HEK293 (cell line): ENCODE data around the gene MMS22L.

ENCODE experiments used
- CTCF ChIA-PET: fragments of 350-600 bp; formaldehyde crosslinking; extraction: SDS; loops from one replicate; lab custom pipeline; 2021; ENCODE audit warnings: antibody characterized with exemption; lab: Yijun Ruan, JAX
- POLR2A ChIA-PET: fragments of 300-600 bp; formaldehyde crosslinking; extraction: SDS; loops from one replicate; lab custom pipeline; 2020; ENCODE audit warnings: antibody characterized with exemption, inconsistent platforms; lab: Yijun Ruan, JAX
- H3K27ac ChIP-seq: fragments of 200-500 bp; sonication (Bioruptor generic); 2 replicates; pipeline ENCODE4 v1.5.1; 2014; ENCODE audit warnings: low read depth, low read length, control low read depth, inconsistent platforms; ENCODE audit errors: extremely low read depth
- H3K36me3 ChIP-seq, 2 experiments: fragments of 200-500 bp in 1 of 2; sonication (Bioruptor generic) in 1 of 2; 1 replicate in 1 of 2; 2 replicates in 1 of 2; pipeline ENCODE4 v1.5.1; 2014 to 2017; ENCODE audit warnings: inconsistent platforms in 2 of 2, low read length in 2 of 2; ENCODE audit not compliant: control insufficient read depth in 2 of 2, insufficient read depth in 1 of 2
- H3K4me1 ChIP-seq: fragments of 200-500 bp; sonication (Bioruptor generic); 2 replicates; pipeline ENCODE4 v1.5.1; 2014; ENCODE audit warnings: mild to moderate bottlenecking, low read length, inconsistent platforms; ENCODE audit not compliant: control insufficient read depth, insufficient read depth
- H3K4me3 ChIP-seq: 2 replicates; pipeline ENCODE4 v1.5.1; 2011; ENCODE audit warnings: low read depth, mild to moderate bottlenecking, control low read depth, low read length, moderate library complexity
- H3K9me3 ChIP-seq: fragments of 200-500 bp; sonication (Bioruptor generic); 2 replicates; pipeline ENCODE4 v1.5.1; 2014; ENCODE audit warnings: low read depth, low read length, inconsistent platforms; ENCODE audit not compliant: control insufficient read depth, insufficient read depth
- BCL11B ChIP-seq: fragments of 450-650 bp; formaldehyde crosslinking; IDR thresholded peaks from 2 replicates; pipeline ENCODE4 v1.5.1; 2016; ENCODE audit warnings: low read depth, missing biosample characterization, missing genetic modification characterization
- HOXA7 ChIP-seq: sonication (generic); formaldehyde crosslinking; IDR thresholded peaks from 2 replicates; pipeline ENCODE4 v1.8.1; 2022; ENCODE audit warnings: missing genetic modification reagents, borderline replicate concordance
- HOXD13 ChIP-seq: sonication (generic); formaldehyde crosslinking; IDR thresholded peaks from 2 replicates; pipeline ENCODE4 v1.8.0; 2022; ENCODE audit warnings: missing genetic modification reagents, borderline replicate concordance
- MEIS1 ChIP-seq: sonication (generic); formaldehyde crosslinking; IDR thresholded peaks from 2 replicates; pipeline ENCODE4 v1.8.1; 2022; ENCODE audit warnings: missing genetic modification reagents, mild to moderate bottlenecking, borderline replicate concordance
- PRDM1 ChIP-seq: fragments of 450-650 bp; formaldehyde crosslinking; IDR thresholded peaks from 2 replicates; pipeline ENCODE4; 2016; ENCODE audit warnings: missing biosample characterization, missing genetic modification characterization
- TCF7L2 ChIP-seq: IDR thresholded peaks from 2 replicates; pipeline ENCODE4 v1.6.1; 2011; ENCODE audit warnings: low read depth, mild to moderate bottlenecking, inconsistent platforms, low read length, moderate library complexity, borderline replicate concordance
- YY1 ChIP-seq: fragments of 450-650 bp; formaldehyde crosslinking; IDR thresholded peaks from 2 replicates; pipeline ENCODE4 v1.5.1; 2018; ENCODE audit warnings: missing biosample characterization, missing genetic modification characterization
- ZBTB20 ChIP-seq: fragments of 450-650 bp; formaldehyde crosslinking; IDR thresholded peaks from 2 replicates; pipeline ENCODE4 v1.5.1; 2016; ENCODE audit warnings: missing biosample characterization, missing genetic modification characterization
- ZBTB21 ChIP-seq: fragments of 450-650 bp; formaldehyde crosslinking; IDR thresholded peaks from 2 replicates; pipeline ENCODE4 v1.5.1; 2017; ENCODE audit warnings: missing biosample characterization, missing genetic modification characterization
- ZNF16 ChIP-seq: fragments of 450-650 bp; formaldehyde crosslinking; IDR thresholded peaks from 2 replicates; pipeline ENCODE4 v1.5.1; 2016; ENCODE audit warnings: low read depth, missing biosample characterization, missing genetic modification characterization
- ZNF514 ChIP-seq: fragments of 450-650 bp; formaldehyde crosslinking; IDR thresholded peaks from 2 replicates; pipeline ENCODE4 v1.5.1; 2016; ENCODE audit warnings: missing biosample characterization, missing genetic modification characterization
- ZNF654 ChIP-seq: fragments of 450-650 bp; formaldehyde crosslinking; IDR thresholded peaks from 2 replicates; pipeline ENCODE4 v1.5.1; 2016; ENCODE audit warnings: low read depth, missing biosample characterization, missing genetic modification characterization
- ZNF660 ChIP-seq: fragments of 450-650 bp; IDR thresholded peaks from 2 replicates; pipeline ENCODE4 v1.5.1; 2018; ENCODE audit warnings: missing biosample characterization, mild to moderate bottlenecking, missing genetic modification characterization
- ZNF670 ChIP-seq: fragments of 450-650 bp; formaldehyde crosslinking; IDR thresholded peaks from 2 replicates; pipeline ENCODE4 v1.5.1; 2016; ENCODE audit warnings: missing biosample characterization, missing genetic modification characterization, low read depth
- ZNF791 ChIP-seq: fragments of 450-650 bp; formaldehyde crosslinking; IDR thresholded peaks from 2 replicates; pipeline ENCODE4 v1.5.1; 2016; ENCODE audit warnings: missing biosample characterization, missing genetic modification characterization
- ZSCAN16 ChIP-seq: fragments of 450-650 bp; formaldehyde crosslinking; IDR thresholded peaks from 2 replicates; pipeline ENCODE4 v1.5.1; 2016; ENCODE audit warnings: missing biosample characterization, missing genetic modification characterization
- TF ChIP-seq, protein P1 (sequence below): fragments of 450-650 bp; formaldehyde crosslinking; IDR thresholded peaks from 2 replicates; pipeline ENCODE4 v1.5.1; 2016; ENCODE audit warnings: missing biosample characterization, missing genetic modification characterization
- TF ChIP-seq, protein P2 (sequence below): fragments of 450-650 bp; formaldehyde crosslinking; IDR thresholded peaks from 2 replicates; pipeline ENCODE4 v1.5.1; 2016; ENCODE audit warnings: missing biosample characterization, missing genetic modification characterization
- TF ChIP-seq, protein P3 (sequence below): fragments of 450-650 bp; formaldehyde crosslinking; IDR thresholded peaks from 2 replicates; pipeline ENCODE4 v1.5.1; 2017; ENCODE audit warnings: missing biosample characterization, missing genetic modification characterization
- TF ChIP-seq, protein P4 (sequence below): fragments of 450-650 bp; formaldehyde crosslinking; IDR thresholded peaks from 2 replicates; pipeline ENCODE4 v1.5.1; 2016; ENCODE audit warnings: missing biosample characterization, missing genetic modification characterization

MMS22L gene

DNA sequence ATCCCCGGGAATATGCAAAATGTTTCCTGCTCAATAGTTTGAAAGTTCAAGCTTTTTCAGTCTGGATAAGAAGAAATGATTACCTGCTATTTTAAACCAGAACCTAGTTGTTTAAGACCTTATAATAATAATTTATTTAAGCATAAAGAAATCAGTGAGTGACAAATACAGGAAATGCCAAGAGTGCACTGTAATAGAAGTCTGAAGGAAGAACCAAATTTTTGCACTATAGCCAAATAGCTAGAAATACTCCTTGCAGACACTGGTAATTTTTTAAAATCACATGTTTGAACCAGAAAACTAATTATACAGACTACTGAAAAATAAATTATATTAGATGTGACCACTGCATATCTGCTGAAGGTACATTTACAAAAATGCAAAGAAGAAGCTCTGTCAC is 93.2 kb downstream of the MMS22L start:
- CTCF ChIA-PET = interaction anchor here (0.5 to 5.2 kb wide), 12 partner anchors 9 to 250 kb away, joined by 3 to 55 read pairs (median 3); no protein-coding TSS in a partner anchor
- Histone ChIP-seq H3K4me3 (no peak overlapping the region), H3K36me3 (peaks cover 0 to 27% of the 10 kb centered on the region in 2 experiments; a peak in 1 of 3 replicates), H3K9me3 (no peaks in the 10 kb centered on the region), H3K27ac (no peak overlapping the region), H3K4me1 (no peaks in the 10 kb centered on the region)
- POLR2A ChIA-PET = no interaction called here
- TF ChIP-seq ZSCAN16 (no peak), YY1 (no peak), HOXD13 (CRISPR knock-in tag) (no peak), ZNF16 (no peak)

DNA sequence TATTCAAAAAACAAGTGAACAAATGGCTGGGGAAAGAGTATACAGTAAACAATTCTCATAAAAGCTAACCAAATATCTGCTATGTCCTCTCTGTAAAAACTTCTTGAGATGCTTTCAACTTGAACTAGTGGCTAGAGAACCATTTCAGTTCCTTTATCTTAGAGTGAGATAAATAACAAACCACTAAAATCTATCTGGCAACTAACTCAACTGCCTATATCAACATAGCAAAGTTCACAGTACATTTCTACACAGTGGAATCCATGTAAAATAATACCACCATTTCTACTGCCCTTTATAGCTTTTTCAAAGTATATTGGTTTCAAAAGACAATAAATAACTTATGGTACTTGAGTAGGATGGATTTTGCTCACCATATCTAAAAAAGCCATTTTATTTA is 95.1 kb downstream of the MMS22L start:
- CTCF ChIA-PET = interaction anchor here (0.9 to 5.2 kb wide), 5 partner anchors 10 to 206 kb away, joined by 4 to 55 read pairs (median 6); no protein-coding TSS in a partner anchor
- TF ChIP-seq ZNF514 (tag by site-specific recombination) = no peak
- TF ChIP-seq, protein P1, sequence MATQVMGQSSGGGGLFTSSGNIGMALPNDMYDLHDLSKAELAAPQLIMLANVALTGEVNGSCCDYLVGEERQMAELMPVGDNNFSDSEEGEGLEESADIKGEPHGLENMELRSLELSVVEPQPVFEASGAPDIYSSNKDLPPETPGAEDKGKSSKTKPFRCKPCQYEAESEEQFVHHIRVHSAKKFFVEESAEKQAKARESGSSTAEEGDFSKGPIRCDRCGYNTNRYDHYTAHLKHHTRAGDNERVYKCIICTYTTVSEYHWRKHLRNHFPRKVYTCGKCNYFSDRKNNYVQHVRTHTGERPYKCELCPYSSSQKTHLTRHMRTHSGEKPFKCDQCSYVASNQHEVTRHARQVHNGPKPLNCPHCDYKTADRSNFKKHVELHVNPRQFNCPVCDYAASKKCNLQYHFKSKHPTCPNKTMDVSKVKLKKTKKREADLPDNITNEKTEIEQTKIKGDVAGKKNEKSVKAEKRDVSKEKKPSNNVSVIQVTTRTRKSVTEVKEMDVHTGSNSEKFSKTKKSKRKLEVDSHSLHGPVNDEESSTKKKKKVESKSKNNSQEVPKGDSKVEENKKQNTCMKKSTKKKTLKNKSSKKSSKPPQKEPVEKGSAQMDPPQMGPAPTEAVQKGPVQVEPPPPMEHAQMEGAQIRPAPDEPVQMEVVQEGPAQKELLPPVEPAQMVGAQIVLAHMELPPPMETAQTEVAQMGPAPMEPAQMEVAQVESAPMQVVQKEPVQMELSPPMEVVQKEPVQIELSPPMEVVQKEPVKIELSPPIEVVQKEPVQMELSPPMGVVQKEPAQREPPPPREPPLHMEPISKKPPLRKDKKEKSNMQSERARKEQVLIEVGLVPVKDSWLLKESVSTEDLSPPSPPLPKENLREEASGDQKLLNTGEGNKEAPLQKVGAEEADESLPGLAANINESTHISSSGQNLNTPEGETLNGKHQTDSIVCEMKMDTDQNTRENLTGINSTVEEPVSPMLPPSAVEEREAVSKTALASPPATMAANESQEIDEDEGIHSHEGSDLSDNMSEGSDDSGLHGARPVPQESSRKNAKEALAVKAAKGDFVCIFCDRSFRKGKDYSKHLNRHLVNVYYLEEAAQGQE = no peak
- TF ChIP-seq, protein P2, sequence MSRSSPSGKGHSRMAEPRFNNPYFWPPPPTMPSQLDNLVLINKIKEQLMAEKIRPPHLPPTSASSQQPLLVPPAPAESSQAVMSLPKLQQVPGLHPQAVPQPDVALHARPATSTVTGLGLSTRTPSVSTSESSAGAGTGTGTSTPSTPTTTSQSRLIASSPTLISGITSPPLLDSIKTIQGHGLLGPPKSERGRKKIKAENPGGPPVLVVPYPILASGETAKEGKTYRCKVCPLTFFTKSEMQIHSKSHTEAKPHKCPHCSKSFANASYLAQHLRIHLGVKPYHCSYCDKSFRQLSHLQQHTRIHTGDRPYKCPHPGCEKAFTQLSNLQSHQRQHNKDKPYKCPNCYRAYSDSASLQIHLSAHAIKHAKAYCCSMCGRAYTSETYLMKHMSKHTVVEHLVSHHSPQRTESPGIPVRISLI (tag by site-specific recombination) = no peak
- no peak for TF ChIP-seq ZNF654 (tag by site-specific recombination)
- no peak for TF ChIP-seq ZNF791
- TF ChIP-seq ZBTB20 (tag by site-specific recombination) = no peak
- TF ChIP-seq, protein P3, sequence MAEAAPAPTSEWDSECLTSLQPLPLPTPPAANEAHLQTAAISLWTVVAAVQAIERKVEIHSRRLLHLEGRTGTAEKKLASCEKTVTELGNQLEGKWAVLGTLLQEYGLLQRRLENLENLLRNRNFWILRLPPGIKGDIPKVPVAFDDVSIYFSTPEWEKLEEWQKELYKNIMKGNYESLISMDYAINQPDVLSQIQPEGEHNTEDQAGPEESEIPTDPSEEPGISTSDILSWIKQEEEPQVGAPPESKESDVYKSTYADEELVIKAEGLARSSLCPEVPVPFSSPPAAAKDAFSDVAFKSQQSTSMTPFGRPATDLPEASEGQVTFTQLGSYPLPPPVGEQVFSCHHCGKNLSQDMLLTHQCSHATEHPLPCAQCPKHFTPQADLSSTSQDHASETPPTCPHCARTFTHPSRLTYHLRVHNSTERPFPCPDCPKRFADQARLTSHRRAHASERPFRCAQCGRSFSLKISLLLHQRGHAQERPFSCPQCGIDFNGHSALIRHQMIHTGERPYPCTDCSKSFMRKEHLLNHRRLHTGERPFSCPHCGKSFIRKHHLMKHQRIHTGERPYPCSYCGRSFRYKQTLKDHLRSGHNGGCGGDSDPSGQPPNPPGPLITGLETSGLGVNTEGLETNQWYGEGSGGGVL (tag by site-specific recombination) = no peak
- TF ChIP-seq ZNF670 (tag by site-specific recombination) = no peak
- no peak for TF ChIP-seq BCL11B (tag by site-specific recombination)
- no peak for TF ChIP-seq MEIS1 (CRISPR knock-in tag)
- H3K4me1 ChIP-seq = no peaks in the 10 kb centered on the region
- POLR2A ChIA-PET = no interaction called here
- H3K36me3 ChIP-seq = peaks cover 0 to 19% of the 10 kb centered on the region in 2 experiments; a peak in 2 of 3 replicates
- no peak overlapping the region for H3K4me3 ChIP-seq
- H3K27ac ChIP-seq = no peak overlapping the region
- H3K9me3 ChIP-seq = no peaks in the 10 kb centered on the region

DNA sequence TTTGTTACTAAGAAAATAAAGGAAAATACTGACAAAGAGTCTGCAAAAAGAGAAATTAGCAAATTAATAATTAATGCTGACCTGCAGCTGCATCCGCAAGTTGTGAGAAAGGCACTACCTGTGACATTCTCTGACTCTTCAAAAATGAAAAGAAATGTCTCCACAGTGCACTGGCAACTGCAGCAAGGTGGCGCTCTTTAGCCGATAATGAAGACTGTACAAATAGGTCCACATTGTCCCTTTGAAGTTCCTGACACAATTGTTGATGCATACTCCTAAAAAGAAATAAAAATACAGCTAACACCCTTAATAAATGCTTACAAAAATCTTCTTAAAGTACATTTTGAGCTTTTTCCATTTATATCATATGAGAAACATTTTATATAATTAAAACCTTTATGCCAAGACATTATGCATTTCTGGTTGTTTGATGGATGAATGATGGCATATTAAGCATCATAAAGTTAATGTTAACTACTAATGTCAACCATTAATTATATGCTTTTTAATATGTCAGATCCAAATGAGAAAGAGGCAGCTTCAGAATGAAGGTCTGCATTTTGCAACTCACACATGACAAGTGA is 96.5 kb downstream of the MMS22L start:
- Histone ChIP-seq H3K27ac (no peak overlapping the region), H3K4me3 (no peak overlapping the region), H3K9me3 (no peaks in the 10 kb centered on the region), H3K36me3 (peaks cover 0 to 10% of the 10 kb centered on the region in 2 experiments; a peak in 2 of 3 replicates), H3K4me1 (no peaks in the 10 kb centered on the region)
- peak; percentile 71 for TF ChIP-seq ZNF654 (tag by site-specific recombination)
- no peak for TF ChIP-seq ZBTB21
- TF ChIP-seq ZNF660 (tag by site-specific recombination) = peak; percentile 42; the same call in 1 of the 2 replicates
- no peak for TF ChIP-seq HOXA7
- TF ChIP-seq PRDM1 (tag by site-specific recombination) = no peak
- TF ChIP-seq, protein P4, sequence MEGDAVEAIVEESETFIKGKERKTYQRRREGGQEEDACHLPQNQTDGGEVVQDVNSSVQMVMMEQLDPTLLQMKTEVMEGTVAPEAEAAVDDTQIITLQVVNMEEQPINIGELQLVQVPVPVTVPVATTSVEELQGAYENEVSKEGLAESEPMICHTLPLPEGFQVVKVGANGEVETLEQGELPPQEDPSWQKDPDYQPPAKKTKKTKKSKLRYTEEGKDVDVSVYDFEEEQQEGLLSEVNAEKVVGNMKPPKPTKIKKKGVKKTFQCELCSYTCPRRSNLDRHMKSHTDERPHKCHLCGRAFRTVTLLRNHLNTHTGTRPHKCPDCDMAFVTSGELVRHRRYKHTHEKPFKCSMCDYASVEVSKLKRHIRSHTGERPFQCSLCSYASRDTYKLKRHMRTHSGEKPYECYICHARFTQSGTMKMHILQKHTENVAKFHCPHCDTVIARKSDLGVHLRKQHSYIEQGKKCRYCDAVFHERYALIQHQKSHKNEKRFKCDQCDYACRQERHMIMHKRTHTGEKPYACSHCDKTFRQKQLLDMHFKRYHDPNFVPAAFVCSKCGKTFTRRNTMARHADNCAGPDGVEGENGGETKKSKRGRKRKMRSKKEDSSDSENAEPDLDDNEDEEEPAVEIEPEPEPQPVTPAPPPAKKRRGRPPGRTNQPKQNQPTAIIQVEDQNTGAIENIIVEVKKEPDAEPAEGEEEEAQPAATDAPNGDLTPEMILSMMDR (tag by site-specific recombination) = peak; percentile 56
- TF ChIP-seq TCF7L2 = 0 out of 2 replicates have a peak, but pooled peaks have one; percentile 48
- POLR2A ChIA-PET = no interaction called here
- CTCF ChIA-PET = interaction anchor here (0.5 to 5.2 kb wide), 72 partner anchors 9 to 1816 kb away, joined by 3 to 79 read pairs (median 4); partner anchors contain the start of gene MMS22L
